CD1c-positive myeloid dendritic cell (primary cell): ENCODE results near the gene AMPD3.

Experiments used
- DNase-seq: peaks from one replicate; pipeline ENCODE4 v3.0.0-alpha.2; 2016; ENCODE audit errors: extremely low spot score

Gene AMPD3

GRCh38 chr11:10488934-10489691 is 34.0 kb downstream of the AMPD3 start:
- DNase-seq, result peak; percentile 8

DNA sequence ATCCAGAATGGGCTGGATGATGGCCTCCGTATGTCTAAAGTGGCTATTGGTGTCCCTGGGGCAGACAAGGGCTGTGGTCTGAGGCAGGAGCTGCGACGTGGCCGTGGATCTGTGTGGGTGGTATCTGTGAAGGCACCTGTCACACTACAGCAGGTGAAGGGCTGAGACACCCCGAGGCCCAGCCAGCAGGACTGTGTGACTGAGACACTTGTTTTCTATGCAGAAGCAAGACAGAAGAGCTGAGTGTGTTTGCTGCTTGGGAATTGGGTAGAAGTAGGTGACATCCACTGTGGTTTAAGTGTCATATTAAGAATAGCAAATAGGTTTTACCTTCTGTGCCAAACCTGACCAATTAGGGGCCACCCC is 35.0 kb downstream of the AMPD3 start:
- DNase-seq, result no peak

DNA sequence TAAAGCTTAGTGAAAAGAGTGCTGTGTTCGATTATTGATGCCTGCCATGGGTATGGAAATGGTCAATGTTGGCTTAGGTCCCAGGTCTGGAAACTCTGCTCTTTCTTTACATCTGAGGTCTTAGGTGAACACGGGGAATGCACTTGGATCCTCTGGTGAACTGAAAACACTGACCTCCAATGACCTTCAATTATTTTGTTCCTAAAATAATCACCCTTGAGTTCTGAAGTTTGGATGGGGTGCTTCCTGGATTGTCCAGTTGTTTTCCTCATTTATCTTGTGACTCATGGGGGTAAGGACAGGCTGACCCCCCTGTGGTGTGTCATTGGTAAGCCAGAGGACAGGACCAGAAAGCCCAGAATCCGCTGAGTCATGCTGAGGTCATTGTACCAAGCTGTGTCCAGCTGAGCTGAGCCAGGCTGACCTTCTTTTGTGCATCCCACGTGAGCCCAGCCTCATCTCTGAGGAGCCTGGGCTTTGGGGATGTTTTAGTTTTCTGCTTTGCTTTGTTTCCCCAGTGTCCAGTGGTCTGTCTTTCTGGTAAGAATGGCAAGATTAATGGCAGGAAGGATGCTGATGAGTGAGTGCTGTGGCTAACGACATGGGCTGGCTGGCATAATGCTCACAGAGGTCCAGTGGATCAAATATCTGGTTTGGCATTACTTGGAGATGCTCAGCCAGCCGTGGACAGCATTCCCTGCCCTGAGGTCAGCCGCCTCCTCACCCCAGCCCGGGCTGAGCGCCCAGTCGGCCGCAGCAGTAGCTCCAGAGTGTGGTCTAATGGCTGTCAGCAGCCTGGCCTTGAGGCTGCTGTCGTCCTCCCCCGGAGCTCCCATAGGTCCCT is 35.6 kb downstream of the AMPD3 start:
- DNase-seq, result peak; percentile 41

GRCh38 chr11:10492084-10492483 is 37.0 kb downstream of the AMPD3 start:
- DNase-seq, result no peak

- DNase-seq, result no peak
Observed at GRCh38 chr11:10493041-10493663, 38.1 kb downstream of the AMPD3 start.

DNA sequence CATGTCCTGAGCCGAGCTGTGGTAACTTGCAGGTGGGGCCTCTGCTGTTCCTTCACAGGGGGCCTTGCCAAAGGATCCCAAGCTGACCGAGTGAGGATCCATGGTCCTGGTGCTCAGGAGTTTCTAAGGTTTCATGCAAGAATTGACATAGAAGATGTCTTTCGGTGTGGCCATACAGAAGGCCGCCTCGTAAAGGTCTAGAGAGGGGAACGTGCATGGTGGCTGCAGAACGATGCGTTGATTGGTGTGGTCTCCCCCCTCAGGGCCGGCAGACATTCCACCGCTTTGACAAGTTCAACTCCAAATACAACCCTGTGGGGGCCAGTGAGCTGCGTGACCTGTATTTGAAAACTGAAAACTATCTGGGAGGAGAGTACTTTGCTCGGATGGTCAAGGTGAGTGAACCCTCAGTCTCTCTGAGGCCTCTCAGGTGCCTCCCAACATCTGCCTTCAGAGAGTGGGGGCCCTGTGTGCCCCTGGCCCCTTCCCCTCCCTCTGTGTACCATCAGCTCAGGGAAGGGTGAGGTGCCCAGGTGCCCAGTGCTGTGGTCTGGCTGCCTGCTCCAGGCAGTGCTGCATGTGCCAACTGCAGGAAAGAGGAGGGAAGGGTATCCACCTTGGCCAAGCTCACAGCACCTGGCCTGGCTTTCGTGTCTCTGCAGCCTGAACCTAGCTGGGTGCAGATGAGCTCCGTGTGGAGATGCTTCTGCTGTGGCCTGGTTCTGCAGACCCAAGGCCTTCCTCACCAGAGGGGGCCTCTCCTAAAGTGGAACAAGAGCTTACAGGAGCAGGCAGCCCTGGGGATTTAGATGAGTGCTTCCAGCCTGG is 39.8 kb downstream of the AMPD3 start:
- no peak for DNase-seq

DNA sequence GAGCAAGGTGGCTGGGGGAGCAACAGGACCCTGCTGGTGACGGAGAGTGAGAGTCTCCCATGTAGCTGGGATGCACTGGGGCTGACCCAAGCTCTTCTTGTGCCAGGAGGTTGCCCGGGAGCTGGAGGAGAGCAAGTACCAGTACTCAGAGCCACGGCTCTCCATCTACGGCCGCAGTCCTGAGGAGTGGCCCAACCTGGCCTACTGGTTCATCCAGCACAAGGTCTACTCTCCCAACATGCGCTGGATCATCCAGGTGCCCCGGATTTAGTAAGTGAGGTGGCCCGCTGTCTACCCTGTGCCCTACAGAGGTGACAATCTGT is 40.4 kb downstream of the AMPD3 start:
- DNase-seq, result no peak

GRCh38 chr11:10496296-10496936 is 41.4 kb downstream of the AMPD3 start:
- DNase-seq, result no peak

- DNase-seq, result no peak
Observed at GRCh38 chr11:10497371-10498021, 42.4 kb downstream of the AMPD3 start.

GRCh38 chr11:10498022-10498400 is 42.9 kb downstream of the AMPD3 start:
- no peak for DNase-seq

- DNase-seq, result no peak
Observed at GRCh38 chr11:10498426-10499250, 43.6 kb downstream of the AMPD3 start.

DNA sequence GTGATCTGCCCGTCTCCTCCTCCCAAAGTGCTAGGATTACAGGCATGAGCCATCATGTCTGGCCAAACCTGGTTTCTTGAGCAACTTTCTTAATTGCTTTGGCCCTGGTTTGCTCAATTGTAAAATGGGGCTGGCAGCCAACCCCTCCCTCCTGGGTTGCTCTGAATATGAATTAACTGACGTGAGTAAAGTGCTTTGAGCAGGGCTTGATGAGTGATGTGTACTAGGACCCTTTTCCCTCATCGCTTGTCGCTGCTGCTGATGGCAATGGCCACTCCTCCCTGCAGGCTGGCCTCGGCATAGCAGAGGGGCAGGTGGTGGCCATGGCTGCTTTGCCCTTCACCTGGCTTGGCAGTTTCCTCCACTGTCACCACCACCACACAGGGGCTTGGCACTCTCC is 44.4 kb downstream of the AMPD3 start:
- no peak for DNase-seq

- DNase-seq, result no peak
Observed at GRCh38 chr11:10499874-10500601, 45.0 kb downstream of the AMPD3 start.

- DNase-seq, result no peak
Observed at GRCh38 chr11:10500757-10501684, 46.0 kb downstream of the AMPD3 start.

DNA sequence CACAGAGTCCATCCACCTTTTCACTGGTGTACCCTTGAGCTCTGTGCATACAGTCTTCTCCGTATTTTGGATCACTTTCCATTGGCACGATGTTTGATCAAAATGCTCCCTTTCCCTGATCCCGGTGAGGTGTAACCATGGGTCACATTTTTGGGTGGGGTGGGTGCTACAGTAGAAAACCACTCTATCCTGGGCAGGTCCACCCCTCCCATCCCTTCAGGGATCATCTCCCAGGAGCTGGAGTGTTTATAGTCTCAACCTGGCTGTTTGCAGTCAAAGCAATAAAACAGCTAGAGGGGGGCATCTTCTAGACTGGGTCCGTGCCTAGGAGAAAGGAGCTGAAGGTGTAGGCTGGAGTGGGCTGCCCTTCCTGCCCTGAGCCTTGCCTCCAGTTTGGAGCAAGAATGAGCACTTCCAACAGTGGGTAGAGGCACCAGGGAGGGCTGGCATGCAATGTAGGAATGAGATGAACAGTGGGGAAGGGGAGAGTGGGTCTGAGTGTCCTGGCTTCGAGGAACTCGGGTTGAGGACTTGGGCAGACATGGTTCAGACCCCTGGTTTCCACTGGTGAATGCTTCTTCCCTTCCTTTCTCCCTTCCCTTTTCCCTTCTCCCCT is 47.1 kb downstream of the AMPD3 start:
- DNase-seq, result no peak

GRCh38 chr11:10502770-10503169 is 47.7 kb downstream of the AMPD3 start:
- DNase-seq, result peak; percentile 75

- DNase-seq, result peak; percentile 77
Observed at GRCh38 chr11:10503221-10503620, 48.2 kb downstream of the AMPD3 start.
